Natural killer cell treated with Interleukin-12 subunit alpha and Interleukin-12 subunit beta and Interleukin-15 and Interleukin-18, amount 100 ng/mL, for 72 hours (primary cell): Measurements from ENCODE around the gene NR5A1. TPM values are rescaled to one million over a fixed set of nuclear protein-coding genes. Genes with fewer than 3 reads are reported as not detected.
A peak's percentile ranks its signal among the peaks of the same experiment; 100 is the strongest.

Source experiments
- ATAC-seq, 2 donors: fragments of 150-1000 bp; cut with Tn5 transposase in 1 of 2; sonication (Bioruptor Pico), chemical (Tn5 transposase) in 1 of 2; 2 replicates each; pipeline ENCODE4 v1.10.0; 2021
- DNase-seq: peaks from one replicate; pipeline ENCODE4 v3.0.0; 2022; ENCODE audit warnings: low spot score
- H3K27ac Mint-ChIP-seq, 2 donors: 1 replicate in 1 of 2; 2 replicates in 1 of 2; pipeline ENCODE4 v1.8.0; 2022; ENCODE audit warnings: mixed read lengths in 2 of 2, mild to moderate bottlenecking in 1 of 2, moderate library complexity in 1 of 2
- H3K27me3 Mint-ChIP-seq, 2 donors: 1 replicate in 1 of 2; 2 replicates in 1 of 2; pipeline ENCODE4 v1.8.0; 2022; ENCODE audit warnings: mixed read lengths in 2 of 2
- H3K36me3 Mint-ChIP-seq: one replicate; pipeline ENCODE4 v1.8.0; 2022; ENCODE audit warnings: mixed read lengths
- H3K4me1 Mint-ChIP-seq, 2 donors: 1 replicate in 1 of 2; 2 replicates in 1 of 2; pipeline ENCODE4 v1.8.0; 2022; ENCODE audit warnings: low read depth in 2 of 2, mixed read lengths in 2 of 2, mild to moderate bottlenecking in 1 of 2
- H3K4me3 Mint-ChIP-seq: one replicate; pipeline ENCODE4 v1.8.0; 2022; ENCODE audit warnings: mixed read lengths
- H3K9me3 Mint-ChIP-seq: 2 replicates; pipeline ENCODE4 v1.8.0; 2022; ENCODE audit warnings: mixed read lengths
- total RNA-seq, 2 donors: library from RNA; stranded (reverse); gene quantifications; one replicate each; pipeline ENCODE4 v1.2.3, GENCODE V29; 2022

The NR5A1 gene
- total RNA-seq, 2 donors from 2014 or later: not detected

DNA sequence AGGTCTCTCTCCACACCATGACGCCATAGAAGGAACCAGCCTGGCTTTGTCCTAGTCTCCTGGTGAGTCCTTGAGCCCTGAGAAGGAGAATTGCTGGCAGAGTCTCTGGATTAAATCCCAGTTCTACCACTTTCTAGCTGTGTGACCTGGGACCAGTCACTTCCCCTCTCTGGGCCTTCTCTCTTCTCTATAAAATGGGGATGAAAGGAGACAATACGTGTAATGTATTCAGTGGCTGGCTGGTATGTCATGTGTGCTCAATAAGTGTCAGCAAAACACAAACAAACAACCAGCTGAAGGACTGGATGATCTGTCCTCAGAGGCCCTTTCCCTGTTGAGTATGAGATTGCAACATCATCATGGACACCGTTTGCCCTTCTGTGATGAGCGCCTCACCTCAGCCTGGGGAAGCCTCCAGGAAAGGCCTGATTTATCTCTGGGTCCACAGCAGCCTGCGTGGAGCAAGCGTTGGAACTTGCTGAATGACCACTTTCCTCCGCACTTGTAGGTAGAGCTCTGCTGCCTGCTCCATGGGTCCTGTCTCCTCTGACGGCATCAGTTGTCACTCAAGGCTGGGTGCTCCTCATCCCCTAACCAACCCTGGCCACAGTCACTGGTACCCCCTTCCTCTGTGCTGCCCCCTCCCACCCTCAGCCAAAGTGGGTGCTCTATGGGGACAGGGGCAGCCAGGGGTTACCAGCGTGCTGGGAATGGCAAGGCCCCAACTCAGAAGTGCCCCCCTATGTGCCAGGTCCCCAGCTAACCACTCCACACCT lies 3.6 kb upstream of the NR5A1 start:
- ATAC-seq: peak in 1 of 2 donors; percentile 12
- Mint-ChIP-seq H3K27me3 (peaks cover 0 to 10% of the 10 kb centered on the region in 2 donors), H3K27ac (no peak overlapping the region)

DNA sequence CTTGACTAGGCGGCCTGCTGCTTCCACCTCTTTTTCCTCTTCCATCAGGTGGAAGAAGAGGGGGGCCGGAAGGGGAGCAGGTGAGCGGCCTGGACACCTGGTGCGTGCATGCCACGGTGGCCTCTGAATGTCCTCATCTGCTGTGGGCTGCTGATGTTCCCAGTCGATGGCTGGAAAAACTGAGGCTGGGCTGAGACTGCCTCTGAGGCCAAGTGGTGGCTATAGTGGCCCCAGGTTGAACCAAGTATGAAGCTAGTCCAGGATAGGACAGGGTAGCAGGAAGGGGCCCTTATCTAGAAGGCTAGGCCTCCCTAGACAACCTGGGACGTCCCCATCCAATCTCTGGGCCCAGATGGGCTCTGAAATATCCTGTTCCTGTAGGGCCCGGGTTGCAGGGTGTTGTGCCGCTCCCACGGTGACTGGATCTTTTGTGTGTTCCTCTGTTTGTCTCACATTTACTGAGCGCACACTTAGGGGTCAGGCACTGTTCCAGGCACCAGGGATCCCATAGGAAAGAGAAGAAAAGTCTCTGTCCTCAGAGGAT lies 753 bp upstream of the NR5A1 start:
- Mint-ChIP-seq H3K36me3 (peaks cover 7% of the 10 kb centered on the region), H3K27ac (no peak overlapping the region), H3K27me3 (peaks cover 10 to 18% of the 10 kb centered on the region in 2 donors)

More for the DNA sequence above, 3.6 kb upstream of the NR5A1 start:
- Mint-ChIP-seq H3K4me3 (no peak overlapping the region), H3K36me3 (no peaks in the 10 kb centered on the region), H3K9me3 (no peaks in the 10 kb centered on the region), H3K4me1 (no peaks in the 10 kb centered on the region)
- no peak for DNase-seq

DNA sequence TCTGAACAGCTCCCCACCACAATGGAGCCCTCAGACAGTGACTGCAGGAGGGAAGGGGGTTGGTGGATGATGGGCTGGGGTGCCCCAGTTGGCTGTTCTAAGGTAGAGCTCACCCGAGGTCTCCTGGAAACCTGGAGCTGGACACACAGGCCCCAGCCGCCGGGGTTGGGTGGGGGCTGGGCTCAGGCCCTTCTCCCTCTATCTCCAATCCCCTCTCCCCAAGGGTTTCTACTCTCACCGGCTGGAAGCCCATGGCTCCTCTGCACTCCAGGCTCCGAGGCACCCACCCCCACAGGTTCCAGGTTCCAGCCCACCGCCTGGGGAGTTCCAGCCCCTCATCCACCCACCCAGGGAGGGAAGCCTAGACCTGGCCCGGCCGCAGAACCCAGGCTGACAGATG lies 766 bp downstream of the NR5A1 start:
- Mint-ChIP-seq H3K9me3 (no peaks in the 10 kb centered on the region), H3K36me3 (peaks cover 7% of the 10 kb centered on the region), H3K27ac (no peak overlapping the region), H3K4me1 (peaks cover 6 to 7% of the 10 kb centered on the region in 2 donors), H3K27me3 (peaks cover 10 to 14% of the 10 kb centered on the region in 2 donors), H3K4me3 (no peak overlapping the region)
- ATAC-seq: no peak
- DNase-seq: no peak

More for the DNA sequence above, 753 bp upstream of the NR5A1 start:
- Mint-ChIP-seq H3K4me3 (no peak overlapping the region), H3K4me1 (peaks cover 6 to 7% of the 10 kb centered on the region in 2 donors), H3K9me3 (no peaks in the 10 kb centered on the region)
- DNase-seq (no peak), ATAC-seq (no peak)

DNA sequence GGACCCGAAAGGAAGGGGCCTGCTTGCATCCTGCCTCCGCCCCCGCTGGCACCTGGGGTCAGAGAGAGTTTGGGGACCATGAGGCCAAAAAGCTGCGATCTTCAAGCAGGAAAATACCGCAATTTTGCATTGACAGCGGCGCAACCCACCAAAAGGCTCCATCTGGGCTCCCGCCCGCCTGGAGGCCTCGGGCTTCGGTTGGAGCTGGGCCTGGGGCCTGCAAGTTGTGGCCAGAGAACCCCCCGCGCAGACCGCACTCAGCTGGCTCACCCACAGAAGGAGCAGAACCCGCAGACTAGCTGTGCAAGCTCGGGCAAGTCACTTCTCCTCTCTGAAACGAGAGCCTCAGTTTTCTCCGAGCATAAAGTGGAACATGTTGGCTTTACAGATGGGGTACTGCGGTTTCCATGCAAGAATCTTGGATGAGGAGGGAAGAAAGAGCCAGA lies 1.3 kb downstream of the NR5A1 start:
- DNase-seq: no peak
- H3K9me3 Mint-ChIP-seq: no peaks in the 10 kb centered on the region
- no peak overlapping the region for H3K27ac Mint-ChIP-seq
- no peak for ATAC-seq
- peaks cover 7 to 9% of the 10 kb centered on the region in 2 donors for H3K4me1 Mint-ChIP-seq
- H3K4me3 Mint-ChIP-seq: no peak overlapping the region
- peaks cover 7% of the 10 kb centered on the region for H3K36me3 Mint-ChIP-seq
- H3K27me3 Mint-ChIP-seq: peaks cover 10 to 15% of the 10 kb centered on the region in 2 donors

DNA sequence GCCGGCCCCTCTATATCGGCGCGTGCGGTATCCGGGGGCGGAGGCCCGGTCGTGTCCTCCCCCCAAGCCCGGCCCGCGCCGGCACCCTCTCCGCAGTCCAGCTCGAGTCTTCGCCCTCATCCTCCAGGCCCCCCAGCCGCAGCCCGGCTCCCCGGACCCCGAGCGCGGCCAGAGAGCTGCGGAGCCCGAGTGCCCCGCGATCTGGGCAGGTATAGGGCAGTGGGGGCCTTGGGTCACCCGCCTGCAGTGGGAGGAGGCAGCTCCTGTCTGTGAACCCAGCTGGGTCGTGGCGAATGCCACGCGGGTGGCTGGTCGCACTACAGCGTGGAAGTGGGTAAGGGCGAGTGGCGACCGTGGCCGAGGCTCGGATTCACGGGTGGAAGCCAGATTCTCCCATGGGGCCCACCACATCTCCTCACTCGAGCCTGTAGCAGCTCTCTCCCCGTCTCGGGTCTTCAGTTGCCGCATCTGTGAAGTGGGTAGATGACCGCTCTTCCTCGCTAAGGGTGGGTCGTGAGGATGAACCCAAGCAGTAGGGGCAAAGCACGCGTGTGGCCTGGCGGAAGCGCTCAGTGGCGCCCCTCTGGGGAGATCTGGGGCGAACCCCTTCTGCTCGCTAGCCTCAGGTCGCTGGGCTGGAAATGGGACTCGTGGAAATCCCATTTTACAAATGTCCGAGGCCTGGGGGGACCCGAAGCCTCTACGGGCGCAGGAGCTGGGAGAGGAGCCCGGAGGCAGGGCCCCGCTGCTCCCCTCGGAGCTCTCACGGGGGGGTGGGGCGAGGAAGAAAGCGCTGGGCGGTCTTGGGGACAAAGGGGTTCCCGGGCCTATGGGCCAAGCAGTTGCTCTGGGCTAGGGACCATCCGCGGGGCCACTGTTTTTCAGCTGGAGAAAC lies 1.9 kb downstream of the NR5A1 start:
- no peak for DNase-seq
- no peak overlapping the region for H3K4me3 Mint-ChIP-seq
- peaks cover 10 to 13% of the 10 kb centered on the region in 2 donors for H3K4me1 Mint-ChIP-seq
- H3K9me3 Mint-ChIP-seq: no peaks in the 10 kb centered on the region
- H3K27me3 Mint-ChIP-seq: peaks cover 10 to 19% of the 10 kb centered on the region in 2 donors
- no peak for ATAC-seq
- H3K36me3 Mint-ChIP-seq: peaks cover 7% of the 10 kb centered on the region
- H3K27ac Mint-ChIP-seq: no peak overlapping the region

DNA sequence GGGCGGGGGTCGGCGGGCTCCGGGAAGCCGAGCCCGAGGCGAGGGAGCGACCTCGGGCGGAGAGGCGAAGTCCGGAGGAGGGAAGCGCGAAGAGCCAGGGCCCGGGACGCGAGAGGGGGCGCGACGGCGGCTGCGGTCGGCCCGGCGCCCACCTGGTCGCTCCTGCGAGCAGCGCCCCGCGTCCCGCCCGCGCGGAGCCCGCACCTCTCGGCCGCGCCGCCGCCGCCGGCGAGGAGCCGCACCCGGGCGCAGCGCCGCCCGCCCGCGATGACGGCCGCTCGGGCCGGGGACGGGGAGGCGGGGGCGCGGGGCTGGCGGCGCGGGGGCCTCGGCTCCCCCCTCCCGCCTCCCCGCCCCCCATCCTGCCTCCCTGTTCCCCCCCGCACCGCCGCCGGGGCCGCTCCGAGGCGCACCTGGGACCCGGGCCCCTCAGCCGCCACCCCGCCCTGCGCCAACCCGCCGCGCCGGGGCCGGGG lies 2.6 kb downstream of the NR5A1 start:
- H3K27me3 Mint-ChIP-seq: peaks cover 13 to 21% of the 10 kb centered on the region in 2 donors
- peaks cover 10 to 13% of the 10 kb centered on the region in 2 donors for H3K4me1 Mint-ChIP-seq
- ATAC-seq (no peak), DNase-seq (no peak)
- H3K9me3 Mint-ChIP-seq: no peaks in the 10 kb centered on the region
- no peak overlapping the region for H3K4me3 Mint-ChIP-seq
- peaks cover 7% of the 10 kb centered on the region for H3K36me3 Mint-ChIP-seq
- no peak overlapping the region for H3K27ac Mint-ChIP-seq

DNA sequence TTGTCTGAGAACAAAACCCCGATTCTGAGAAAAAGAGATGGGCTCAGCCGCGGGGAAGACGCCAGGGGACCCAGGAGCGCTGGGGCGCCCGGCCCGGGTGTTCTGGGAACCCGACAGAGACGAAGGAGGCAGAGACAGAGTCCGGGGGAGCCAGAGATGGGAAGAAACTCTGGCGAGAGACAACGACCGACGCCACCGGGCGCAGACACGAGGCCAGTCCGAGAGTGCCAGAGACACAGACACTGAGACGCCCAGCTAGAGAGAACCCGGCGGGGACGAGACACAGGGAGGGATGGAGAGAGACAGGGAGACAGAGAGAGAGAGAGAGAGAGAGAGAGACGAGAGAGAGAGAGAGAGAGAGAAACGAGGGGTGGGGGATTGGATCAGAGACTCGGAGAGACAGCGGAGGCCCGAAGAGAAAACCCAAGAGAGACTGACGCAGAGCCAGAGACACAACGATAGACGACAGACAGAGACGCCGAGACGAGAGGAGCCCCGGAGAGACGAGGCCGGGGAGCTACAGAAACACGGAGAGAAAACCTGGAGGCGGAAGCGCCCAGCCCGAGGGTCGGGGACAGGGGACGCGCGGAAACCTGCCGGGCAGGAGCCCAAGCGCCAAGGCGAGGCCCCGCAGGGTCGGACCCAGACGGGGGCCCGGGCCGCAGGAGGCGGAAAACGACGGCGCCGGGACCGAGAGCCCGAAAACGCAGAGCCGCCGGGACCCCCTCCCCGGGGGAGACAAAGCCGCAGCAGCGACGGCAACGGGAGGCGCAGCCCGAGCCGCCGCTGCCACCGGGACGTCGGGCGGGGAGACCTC lies 3.3 kb downstream of the NR5A1 start:
- Mint-ChIP-seq H3K4me3 (peak overlapping the region; percentile 87), H3K27ac (no peak overlapping the region), H3K9me3 (no peaks in the 10 kb centered on the region), H3K4me1 (peaks cover 10 to 13% of the 10 kb centered on the region in 2 donors), H3K36me3 (peaks cover 7% of the 10 kb centered on the region), H3K27me3 (peaks cover 17 to 22% of the 10 kb centered on the region in 2 donors)
- no peak for DNase-seq
- ATAC-seq: no peak

DNA sequence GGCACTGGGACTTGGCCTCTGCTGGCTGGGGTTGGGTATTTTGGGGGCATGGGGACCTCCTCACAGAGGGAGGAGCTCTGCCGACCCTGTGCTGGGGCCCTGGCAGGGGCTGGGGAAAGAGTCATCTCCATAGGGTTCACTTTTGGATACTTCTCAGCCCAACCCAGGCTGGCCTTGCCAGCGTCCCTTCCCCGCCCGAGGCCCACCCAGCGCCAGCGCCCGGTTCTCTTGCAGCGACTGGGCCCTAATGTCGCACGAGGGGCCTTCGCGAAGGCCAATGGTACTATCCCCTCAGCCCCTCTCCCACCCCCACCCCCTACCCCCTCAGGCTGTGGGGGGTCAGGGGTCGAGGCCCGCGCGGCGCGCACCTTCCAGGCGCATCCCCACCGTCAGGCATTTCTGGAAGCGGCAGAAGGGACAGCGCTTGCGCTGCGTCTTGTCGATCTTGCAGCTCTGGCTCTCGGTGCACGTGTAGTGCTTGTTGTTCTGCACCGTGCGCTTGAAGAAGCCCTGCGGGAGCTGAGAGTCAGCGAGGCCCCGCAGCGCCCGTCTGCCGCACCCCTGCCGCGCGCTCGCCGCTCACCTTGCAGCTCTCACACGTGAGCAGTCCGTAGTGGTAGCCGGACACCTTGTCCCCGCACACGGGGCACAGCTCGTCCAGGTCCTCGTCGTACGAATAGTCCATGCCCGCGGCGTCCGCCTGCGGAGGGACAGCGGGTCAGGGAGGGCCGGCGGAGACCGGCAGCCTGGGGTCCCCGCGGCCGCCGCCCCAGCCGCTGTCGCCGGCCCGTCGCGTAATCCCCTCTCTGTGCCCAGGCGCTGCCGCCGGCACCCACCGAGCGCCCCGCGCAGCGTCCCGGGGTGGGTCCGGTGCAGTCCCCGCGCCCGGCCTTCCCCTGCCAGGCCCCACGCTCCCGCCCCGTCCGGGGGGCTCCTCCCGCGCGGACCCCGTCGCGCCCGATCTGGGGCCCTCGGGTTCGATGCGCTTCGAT lies 4.2 kb downstream of the NR5A1 start:
- H3K9me3 Mint-ChIP-seq: no peaks in the 10 kb centered on the region
- DNase-seq: no peak
- peak overlapping the region; percentile 87 for H3K4me3 Mint-ChIP-seq
- ATAC-seq: no peak
- H3K4me1 Mint-ChIP-seq: peaks cover 10 to 13% of the 10 kb centered on the region in 2 donors
- peaks cover 7% of the 10 kb centered on the region for H3K36me3 Mint-ChIP-seq
- H3K27ac Mint-ChIP-seq: no peak overlapping the region
- H3K27me3 Mint-ChIP-seq: peaks cover 17 to 22% of the 10 kb centered on the region in 2 donors

DNA sequence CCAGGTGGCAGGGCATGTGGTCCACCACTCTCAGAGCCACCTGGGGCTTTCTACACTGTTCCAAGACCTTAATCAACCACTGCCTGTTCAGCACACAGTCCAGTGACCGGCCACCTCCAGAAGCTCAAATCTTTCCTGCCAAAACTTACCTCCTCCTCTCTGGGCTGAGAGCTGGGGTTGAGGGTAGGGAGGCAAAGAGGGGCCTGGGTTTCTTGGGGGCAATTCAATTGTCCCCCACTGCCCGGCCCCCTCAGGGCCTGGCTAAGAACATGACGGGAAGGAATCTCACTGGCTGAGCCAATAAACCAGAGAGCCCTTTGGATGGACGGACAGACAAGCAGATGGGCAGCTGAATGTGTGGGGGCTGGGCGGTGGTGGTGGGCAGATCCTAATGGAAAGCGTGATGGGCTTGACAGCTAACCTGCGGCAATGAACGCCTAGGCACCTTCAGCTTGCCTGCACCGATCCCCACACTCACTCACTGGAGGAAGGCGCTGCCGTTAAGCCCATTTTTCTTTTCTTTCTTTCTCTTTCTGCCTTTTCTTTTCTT lies 5.4 kb downstream of the NR5A1 start:
- H3K27me3 Mint-ChIP-seq: peaks cover 17 to 22% of the 10 kb centered on the region in 2 donors
- H3K9me3 Mint-ChIP-seq: no peaks in the 10 kb centered on the region
- ATAC-seq (no peak), DNase-seq (no peak)
- peaks cover 13% of the 10 kb centered on the region in 2 donors for H3K4me1 Mint-ChIP-seq
- no peak overlapping the region for H3K4me3 Mint-ChIP-seq
- peaks cover 7% of the 10 kb centered on the region for H3K36me3 Mint-ChIP-seq
- no peak overlapping the region for H3K27ac Mint-ChIP-seq

DNA sequence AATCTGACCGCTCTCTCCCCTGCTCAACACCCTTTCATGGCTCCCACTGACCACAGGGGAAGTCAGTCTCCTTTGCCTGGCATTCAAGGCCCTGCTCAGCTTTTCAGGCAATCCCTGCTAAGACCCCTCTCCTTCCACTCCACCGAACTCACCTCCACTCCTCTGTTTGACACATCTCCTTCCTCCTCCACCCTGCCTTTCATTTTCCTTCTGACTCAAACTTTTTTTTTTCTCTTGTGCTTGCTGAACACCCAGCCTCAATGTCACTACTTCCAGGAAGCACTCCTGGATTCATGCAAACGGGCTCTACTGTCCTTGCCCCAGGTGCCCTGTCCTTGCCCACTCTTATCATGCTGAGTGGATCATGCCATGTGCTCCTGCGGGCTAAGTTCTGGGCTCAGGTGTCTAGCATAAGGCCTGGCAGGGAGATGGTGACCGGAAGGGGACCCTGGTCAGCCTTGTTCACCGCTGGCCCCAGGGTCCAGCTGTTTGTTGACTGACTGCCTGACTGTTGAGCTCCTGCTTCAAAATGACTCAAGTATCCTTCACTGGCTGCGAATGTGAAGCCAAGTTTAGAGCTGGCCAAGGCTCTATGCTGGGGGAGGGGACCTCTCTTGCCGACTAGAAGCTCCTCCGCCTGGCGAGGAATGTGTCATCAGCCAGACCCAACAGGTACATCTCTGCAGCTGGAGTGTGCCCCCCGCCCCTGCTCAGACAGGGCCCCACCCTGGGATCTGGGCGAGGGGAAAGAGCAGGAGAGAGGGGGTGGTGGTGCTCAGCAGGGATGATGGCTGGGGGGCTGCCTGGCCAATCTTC lies 6.2 kb downstream of the NR5A1 start:
- ATAC-seq (no peak), DNase-seq (no peak)
- H3K27ac Mint-ChIP-seq: no peak overlapping the region
- H3K36me3 Mint-ChIP-seq: peaks cover 7% of the 10 kb centered on the region
- H3K4me1 Mint-ChIP-seq: peaks cover 16 to 21% of the 10 kb centered on the region in 2 donors
- H3K9me3 Mint-ChIP-seq: no peaks in the 10 kb centered on the region
- no peak overlapping the region for H3K4me3 Mint-ChIP-seq
- H3K27me3 Mint-ChIP-seq: peaks cover 17 to 19% of the 10 kb centered on the region in 2 donors

DNA sequence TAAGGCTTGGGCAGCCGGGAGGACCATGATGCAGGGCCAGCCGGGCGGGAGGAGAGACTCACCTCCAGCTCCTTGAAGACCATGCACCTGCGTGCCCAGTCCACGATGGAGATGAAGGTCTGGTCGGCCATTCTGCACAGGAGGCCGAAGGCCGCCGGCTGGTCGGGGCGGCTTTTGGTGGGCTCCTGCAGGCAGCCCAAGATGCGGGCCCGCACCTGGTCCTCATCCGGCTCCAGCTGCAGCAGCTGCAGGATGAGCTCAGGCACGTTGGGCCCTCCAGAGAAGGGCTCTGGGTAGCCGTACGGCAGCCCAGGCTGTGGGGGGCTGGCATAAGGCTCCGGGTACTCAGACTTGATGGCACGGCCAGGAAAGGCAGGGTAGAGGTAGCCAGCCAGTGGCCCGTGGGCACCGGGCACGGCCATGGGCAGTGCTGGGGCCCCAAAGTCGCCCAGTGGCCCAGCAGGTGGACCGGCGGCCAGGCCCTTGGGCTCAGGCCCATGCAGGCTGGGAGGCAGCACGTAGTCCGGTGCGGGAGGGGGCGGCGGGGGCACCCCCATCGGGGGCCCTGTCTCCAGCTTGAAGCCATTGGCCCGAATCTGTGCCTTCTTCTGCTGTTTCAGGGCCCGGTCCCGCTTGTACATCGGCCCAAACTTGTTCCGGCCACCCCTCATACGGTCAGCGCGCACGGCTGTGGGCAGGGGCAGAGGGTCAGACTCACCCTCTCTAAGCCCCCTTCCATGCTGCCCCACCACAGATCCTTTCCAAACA lies 7.0 kb downstream of the NR5A1 start:
- Mint-ChIP-seq H3K27me3 (peaks cover 16 to 17% of the 10 kb centered on the region in 2 donors), H3K4me3 (no peak overlapping the region), H3K4me1 (peaks cover 19 to 28% of the 10 kb centered on the region in 2 donors), H3K9me3 (no peaks in the 10 kb centered on the region), H3K36me3 (peaks cover 7% of the 10 kb centered on the region), H3K27ac (no peak overlapping the region)
- ATAC-seq (no peak), DNase-seq (no peak)
